GM23338 (cell line): ENCODE results near the gene OTOG. TPM values are rescaled to one million over a fixed set of nuclear protein-coding genes. Genes with fewer than 3 reads are reported as not detected.

ENCODE experiments used
- ATAC-seq: fragments of 200-7000 bp; cut with Tn5 transposase; 3 replicates; pipeline ENCODE4 v1.9.1; 2020
- DNase-seq: peaks from one replicate; pipeline ENCODE4 v3.0.0-alpha.2; 2015; ENCODE audit warnings: low spot score
- H2AFZ ChIP-seq: fragments of 200-600 bp; sonication (generic); 2 replicates; pipeline ENCODE4 v1.8.0; 2016; ENCODE audit warnings: antibody characterized with exemption, mild to moderate bottlenecking, moderate library complexity
- H3F3A ChIP-seq: fragments of 200-600 bp; sonication (generic); replicated peaks from 2 replicates; pipeline ENCODE4 v1.8.0; 2017; ENCODE audit warnings: antibody characterized with exemption, mixed run types, low read depth
- H3K27ac ChIP-seq: fragments of 200-600 bp; sonication (generic); 2 replicates; pipeline ENCODE4 v1.6.1; 2016; ENCODE audit warnings: low read depth
- H3K27me3 ChIP-seq: fragments of 200-600 bp; sonication (generic); 2 replicates; pipeline ENCODE4 v1.8.0; 2016; ENCODE audit warnings: mild to moderate bottlenecking, mixed run types, moderate library complexity; ENCODE audit not compliant: insufficient read depth
- H3K36me3 ChIP-seq: fragments of 200-600 bp; sonication (generic); 2 replicates; pipeline ENCODE4 v1.8.0; 2016; ENCODE audit warnings: mild to moderate bottlenecking; ENCODE audit not compliant: insufficient read depth
- H3K4me1 ChIP-seq: fragments of 200-600 bp; sonication (generic); 2 replicates; pipeline ENCODE4 v1.8.0; 2016; ENCODE audit warnings: mild to moderate bottlenecking, moderate library complexity; ENCODE audit not compliant: insufficient read depth
- H3K4me2 ChIP-seq: fragments of 200-600 bp; sonication (generic); 2 replicates; pipeline ENCODE4 v1.7.1; 2017; ENCODE audit warnings: mixed run types
- H3K4me3 ChIP-seq: fragments of 200-600 bp; sonication (generic); 2 replicates; pipeline ENCODE4 v1.6.1; 2016; ENCODE audit warnings: mixed run types
- H3K79me2 ChIP-seq: fragments of 200-600 bp; sonication (generic); replicated peaks from 2 replicates; pipeline ENCODE4 v1.8.0; 2017; ENCODE audit warnings: mild to moderate bottlenecking; ENCODE audit not compliant: insufficient read depth
- H3K9me2 ChIP-seq: fragments of 200-600 bp; sonication (generic); 2 replicates; pipeline ENCODE4 v1.8.0; 2017; ENCODE audit not compliant: insufficient read depth
- H4K20me1 ChIP-seq: fragments of 200-600 bp; sonication (generic); replicated peaks from 2 replicates; pipeline ENCODE4 v1.8.0; 2017; ENCODE audit warnings: mild to moderate bottlenecking; ENCODE audit not compliant: insufficient read depth
- H3K27ac Mint-ChIP-seq: 2 replicates; pipeline ENCODE4 v1.8.0; 2020; ENCODE audit warnings: inconsistent platforms, mild to moderate bottlenecking, moderate library complexity, mixed read lengths
- H3K27me3 Mint-ChIP-seq: 3 replicates; pipeline ENCODE4 v1.8.0; 2022; ENCODE audit warnings: low read depth, mild to moderate bottlenecking, moderate library complexity, mixed read lengths, inconsistent platforms; ENCODE audit not compliant: insufficient read depth, poor library complexity
- H3K36me3 Mint-ChIP-seq: 3 replicates; pipeline ENCODE4 v1.8.0; 2021; ENCODE audit warnings: low read depth, mild to moderate bottlenecking, inconsistent platforms, moderate library complexity, mixed read lengths
- H3K4me1 Mint-ChIP-seq: 3 replicates; pipeline ENCODE4 v1.8.0; 2020; ENCODE audit warnings: mild to moderate bottlenecking, inconsistent platforms, mixed read lengths
- H3K4me3 Mint-ChIP-seq: 3 replicates; pipeline ENCODE4 v1.8.0; 2021; ENCODE audit warnings: moderate library complexity, mild to moderate bottlenecking, inconsistent platforms, mixed read lengths
- H3K9me3 Mint-ChIP-seq: 3 replicates; pipeline ENCODE4 v1.8.0; 2020; ENCODE audit warnings: moderate library complexity, mild to moderate bottlenecking, inconsistent platforms, mixed read lengths
- CREB1 ChIP-seq: fragments of 250-450 bp; sonication (Bioruptor Pico); IDR thresholded peaks from 2 replicates; pipeline ENCODE4 v1.5.0; 2020; ENCODE audit warnings: low read depth, mild to moderate bottlenecking, moderate library complexity
- CTCF ChIP-seq, 2 experiments: fragments of 200-600 bp in 1 of 2; sonication (generic) in 1 of 2; conservative IDR thresholded peaks; 2 replicates each; pipeline versions ENCODE4 v1.5.1 to v1.6.1; 2016 to 2017; ENCODE audit warnings: antibody characterized with exemption in 2 of 2, low read depth in 2 of 2, mild to moderate bottlenecking in 2 of 2, moderate library complexity in 1 of 2
- ETS1 ChIP-seq: IDR thresholded peaks from 2 replicates; pipeline ENCODE4 v1.6.1; 2016; ENCODE audit warnings: antibody characterized with exemption
- EZH2 ChIP-seq: fragments of 200-600 bp; sonication (generic); IDR thresholded peaks from one replicate; pipeline ENCODE4 v1.8.0; 2017; ENCODE audit warnings: antibody characterized with exemption, mild to moderate bottlenecking, low read depth; ENCODE audit not compliant: unreplicated experiment
- EZH2phosphoT487 ChIP-seq: fragments of 200-600 bp; sonication (generic); IDR thresholded peaks from one replicate; pipeline ENCODE4 v1.8.1; 2018; ENCODE audit warnings: antibody characterized with exemption; ENCODE audit not compliant: unreplicated experiment
- JUNB ChIP-seq: IDR thresholded peaks from one replicate; pipeline ENCODE4 v1.6.1; 2016; ENCODE audit warnings: antibody characterized with exemption; ENCODE audit not compliant: unreplicated experiment
- NANOG ChIP-seq: IDR thresholded peaks from 2 replicates; pipeline ENCODE4 v1.6.1; 2016; ENCODE audit warnings: antibody characterized with exemption, borderline replicate concordance
- POLR2AphosphoS5 ChIP-seq: IDR thresholded peaks from 2 replicates; pipeline ENCODE4 v1.6.1; 2016; ENCODE audit warnings: antibody characterized with exemption, low read depth
- REST ChIP-seq: IDR thresholded peaks from one replicate; pipeline ENCODE4 v1.6.1; 2018; ENCODE audit warnings: antibody characterized with exemption; ENCODE audit not compliant: unreplicated experiment
- STAT1 ChIP-seq: IDR thresholded peaks from one replicate; pipeline ENCODE4 v1.6.1; 2016; ENCODE audit warnings: antibody characterized with exemption; ENCODE audit not compliant: unreplicated experiment
- ZNF114 ChIP-seq: fragments of 250-450 bp; sonication (Bioruptor Pico); IDR thresholded peaks from 2 replicates; pipeline ENCODE4 v1.5.0; 2020; ENCODE audit warnings: mild to moderate bottlenecking, moderate library complexity
- ZNF331 ChIP-seq: fragments of 250-450 bp; sonication (Bioruptor Pico); IDR thresholded peaks from 2 replicates; pipeline ENCODE4 v1.5.0; 2020; ENCODE audit warnings: low read depth, mild to moderate bottlenecking, moderate library complexity
- ZNF462 ChIP-seq: fragments of 250-450 bp; sonication (Bioruptor Pico); IDR thresholded peaks from 2 replicates; pipeline ENCODE4 v1.5.0; 2020; ENCODE audit warnings: mild to moderate bottlenecking, moderate library complexity
- polyA plus RNA-seq: library from polyadenylated mRNA; unstranded; fragments of >200 nt; fragmentation: Nextera tagmentation; extraction: Ambion mirVana; gene quantifications from 2 replicates; pipeline ENCODE4 v1.2.1, GENCODE V29; 2016
- total RNA-seq: library from RNA; depleted of rRNA; stranded (reverse); fragments of >200 nt; shearing (Covaris generic); gene quantifications from 2 replicates; pipeline ENCODE4 v1.2.3, GENCODE V29; 2014

Gene OTOG
- total and polyA plus RNA-seq, 2 experiments from 2014 or later = 0.40 to 0.52 TPM

GRCh38 chr11:17508791-17509190 is 38.3 kb upstream of the OTOG start:
- TF ChIP-seq CTCF (conservative IDR thresholded peaks at IDR 0.05; ENCODE audit: low read depth in 2 of 2) (no peak), STAT1 (no peak), ZNF462 (CRISPR knock-in tag) (no peak), JUNB (no peak), ZNF331 (CRISPR knock-in tag) (no peak), ZNF114 (no peak), POLR2AphosphoS5 (no peak), ETS1 (no peak), CREB1 (CRISPR knock-in tag) (no peak), EZH2 (no peak), EZH2phosphoT487 (no peak), REST (no peak), NANOG (no peak)
- ATAC-seq = no peak
- Histone ChIP-seq H4K20me1 (no peaks in the 10 kb centered on the region), H3K27me3 (no peaks in the 10 kb centered on the region), H3K4me3 (no peak overlapping the region), H2AFZ (no peak overlapping the region), H3K9me2 (no peaks in the 10 kb centered on the region), H3K4me2 (no peak overlapping the region), H3K79me2 (no peaks in the 10 kb centered on the region), H3F3A (no peaks in the 10 kb centered on the region), H3K4me1 (no peaks in the 10 kb centered on the region), H3K27ac (no peak overlapping the region), H3K36me3 (no peaks in the 10 kb centered on the region)
- no peaks in the 10 kb centered on the region; the same call in 2 of the 3 replicates for H3K36me3 Mint-ChIP-seq
- no peak overlapping the region for H3K27ac Mint-ChIP-seq
- DNase-seq = no peak
- H3K4me1 Mint-ChIP-seq = peaks cover 12% of the 10 kb centered on the region
- H3K27me3 Mint-ChIP-seq = peaks cover 7% of the 10 kb centered on the region
- H3K4me3 Mint-ChIP-seq = no peak overlapping the region
- no peaks in the 10 kb centered on the region for H3K9me3 Mint-ChIP-seq
